HG02870 (cell line): ENCODE measurements around the gene USP2.
"Not testable (repeated sequence)": the region's sequence is repeated elsewhere in the genome, so short reads cannot be mapped to it uniquely, and the experiment has no call there.

Experiments used
- ATAC-seq: cut with Tn5 transposase; IDR thresholded peaks from one replicate; pipeline ENCODE4 v1.9.1; 2021; ENCODE audit warnings: mild to moderate bottlenecking, moderate library complexity; ENCODE audit not compliant: unreplicated experiment

The USP2 gene

DNA sequence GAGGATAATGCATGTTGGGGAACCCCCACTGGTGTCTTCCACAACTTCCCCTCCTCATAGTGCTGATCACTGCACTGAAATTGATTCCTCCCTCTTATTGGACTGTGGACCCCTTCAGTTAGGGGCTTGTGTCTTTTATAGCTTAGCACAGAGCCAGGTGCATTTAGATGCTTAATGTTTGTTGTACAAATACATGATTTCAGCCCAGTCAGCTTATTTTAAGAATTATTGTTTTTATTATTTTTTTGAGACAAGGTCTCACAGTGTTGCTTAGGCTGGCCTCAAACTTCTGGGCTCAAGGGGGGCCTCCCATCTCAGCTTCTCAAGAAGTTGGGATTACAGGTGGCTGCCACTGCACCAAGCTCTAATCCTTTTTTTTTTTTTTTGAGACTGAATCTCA lies 33.2 kb upstream of the USP2 start:
- no peak for ATAC-seq

DNA sequence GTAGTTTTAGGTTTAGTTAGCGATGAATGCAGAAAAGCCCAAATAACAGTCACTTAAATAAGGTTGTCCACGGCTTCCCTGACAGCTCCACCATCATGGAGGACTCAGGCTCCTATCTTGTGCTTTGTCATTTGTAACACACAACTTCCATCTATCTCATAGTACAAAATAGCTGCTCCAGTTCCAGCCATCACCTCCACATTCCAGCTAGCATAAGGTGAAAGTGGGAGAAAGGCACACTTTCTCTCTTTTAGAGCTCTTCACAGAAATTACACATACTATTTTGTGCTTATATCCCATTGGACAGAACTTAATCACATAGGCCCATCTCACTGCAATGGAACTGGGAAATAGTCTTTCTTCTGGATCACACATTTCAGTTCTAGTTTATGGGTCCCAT lies 32.8 kb upstream of the USP2 start:
- no peak for ATAC-seq

DNA sequence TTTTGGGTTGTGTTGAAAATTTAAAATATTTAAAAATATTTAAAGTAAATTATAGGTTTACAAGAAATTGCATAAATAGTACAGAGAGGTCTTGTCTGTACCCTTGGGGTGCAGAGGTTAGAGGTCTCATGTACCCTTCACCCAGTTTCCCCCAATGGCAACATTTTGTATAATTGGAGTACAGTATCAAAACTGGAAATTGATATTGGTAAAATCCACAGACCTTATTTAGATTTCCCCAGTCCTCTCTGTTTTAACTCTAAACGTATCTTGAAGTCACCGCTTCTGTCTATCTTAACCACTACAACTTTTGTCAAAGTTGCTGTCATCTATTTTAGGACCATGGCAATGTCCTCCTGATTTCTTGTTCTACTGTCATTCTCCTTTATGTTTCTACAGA lies 30.6 kb upstream of the USP2 start:
- ATAC-seq: no peak

DNA sequence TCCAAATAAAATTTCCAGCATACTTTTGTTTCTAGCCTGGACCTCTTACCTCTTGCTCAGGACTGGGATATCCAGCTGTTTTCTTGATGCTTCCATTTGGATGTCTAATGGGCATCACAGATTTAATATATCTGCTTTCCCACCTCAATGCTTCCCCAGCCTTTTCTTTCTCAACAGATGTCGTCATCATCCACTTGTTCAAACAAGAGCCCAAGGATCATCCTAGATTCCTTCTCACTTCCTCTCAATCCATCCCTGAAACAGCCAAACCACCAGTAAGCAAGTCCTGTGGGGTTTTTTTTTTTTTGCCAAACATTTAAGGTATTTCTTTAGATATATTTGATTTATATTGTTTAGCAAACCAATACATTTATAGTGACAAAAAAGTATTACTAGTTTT lies 29.0 kb upstream of the USP2 start:
- no peak for ATAC-seq

DNA sequence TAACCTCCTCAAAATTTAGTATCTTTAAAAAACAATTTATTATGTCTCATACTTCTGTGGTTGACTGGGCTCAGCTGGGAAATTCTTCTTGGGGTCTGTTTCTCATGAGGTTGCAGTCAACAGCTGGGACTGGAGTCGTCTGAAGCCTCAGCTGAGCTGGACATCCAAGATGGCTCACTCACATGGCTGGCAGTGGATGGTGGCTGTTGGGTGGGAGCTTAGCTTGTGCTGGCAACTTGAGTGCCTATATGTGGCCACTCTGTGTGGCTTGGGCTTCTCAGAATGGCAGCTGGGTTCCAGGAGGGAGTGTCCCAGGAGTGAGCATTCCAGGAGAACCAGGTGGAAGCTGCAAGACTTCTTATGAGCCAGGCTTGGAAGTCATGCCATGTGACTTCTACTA lies 28.2 kb upstream of the USP2 start:
- ATAC-seq: no peak

DNA sequence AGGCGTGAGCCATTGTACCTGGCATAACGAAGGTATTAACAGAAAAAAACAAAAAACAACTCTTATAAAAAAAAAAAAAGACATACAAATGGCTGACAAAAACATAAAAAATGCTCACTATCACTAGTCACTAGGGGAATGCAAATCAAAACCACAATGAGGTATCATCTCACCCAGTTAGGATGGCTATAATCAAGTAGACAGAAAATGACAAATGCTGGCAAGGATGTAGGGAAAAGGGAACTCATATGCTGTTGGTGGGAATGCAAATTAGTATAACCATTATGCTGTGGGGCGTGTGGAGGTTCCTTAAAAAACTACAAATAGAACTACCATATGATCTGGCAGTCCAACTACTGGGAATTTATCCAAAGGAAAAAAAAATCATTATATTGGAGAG lies 24.5 kb upstream of the USP2 start:
- no peak for ATAC-seq

DNA sequence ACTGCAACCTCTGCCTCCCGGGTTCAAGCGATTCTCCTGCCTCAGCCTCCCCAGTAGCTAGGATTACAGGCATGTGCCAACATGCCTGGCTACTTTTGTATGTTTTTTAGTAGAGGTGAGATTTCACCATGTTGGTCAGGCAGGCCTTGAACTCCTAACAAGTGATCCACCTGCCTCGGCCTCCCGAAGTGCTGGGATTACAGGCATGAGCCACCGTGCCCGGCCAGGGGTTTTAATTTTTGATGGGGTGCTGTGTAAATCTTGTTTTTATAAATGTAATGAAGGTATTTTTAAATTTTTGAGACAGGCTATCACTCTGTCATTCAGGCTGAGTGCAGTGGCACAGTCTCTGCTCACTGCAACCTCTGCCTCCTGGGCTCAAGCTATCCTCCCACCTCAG lies 24.0 kb upstream of the USP2 start:
- not testable (repeated sequence) for ATAC-seq

DNA sequence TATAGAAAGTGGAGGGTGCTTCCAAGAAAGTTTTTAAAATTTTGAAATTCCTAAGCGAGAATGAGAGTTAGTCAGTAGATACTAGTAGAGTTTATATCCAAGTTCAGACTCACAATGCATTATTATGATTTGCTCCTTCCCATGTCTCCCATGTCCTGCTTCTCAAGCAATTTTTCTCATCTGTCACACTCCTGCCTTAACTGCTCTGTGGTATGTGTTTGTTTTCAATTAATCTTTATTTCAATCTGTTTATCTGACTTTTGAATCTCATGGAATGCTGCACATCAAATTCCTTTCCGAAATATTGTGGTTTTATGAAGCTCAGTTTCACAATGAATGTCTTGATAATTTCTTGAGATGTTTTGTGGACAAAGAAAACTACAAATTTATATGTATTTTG lies 23.4 kb upstream of the USP2 start:
- no peak for ATAC-seq

DNA sequence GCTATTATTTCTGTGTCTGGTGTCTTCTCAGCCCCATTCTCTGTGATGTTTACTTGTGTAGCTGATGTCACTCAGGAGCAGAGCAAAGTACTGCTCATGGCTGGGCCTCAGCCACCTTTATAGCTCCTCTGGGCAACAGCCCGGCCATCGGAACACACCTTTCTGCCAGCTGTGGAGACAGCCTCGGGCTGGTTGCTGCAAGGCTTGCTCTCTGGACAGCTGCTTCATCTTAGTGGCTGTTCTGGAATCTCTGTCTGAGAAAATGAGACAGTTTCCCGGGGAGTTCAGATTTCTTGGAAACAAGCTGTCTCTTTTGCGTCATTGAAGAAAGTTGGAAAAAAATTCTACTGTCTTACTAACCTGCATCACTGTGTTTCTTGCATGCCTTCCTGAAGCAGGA lies 21.5 kb upstream of the USP2 start:
- ATAC-seq: no peak

DNA sequence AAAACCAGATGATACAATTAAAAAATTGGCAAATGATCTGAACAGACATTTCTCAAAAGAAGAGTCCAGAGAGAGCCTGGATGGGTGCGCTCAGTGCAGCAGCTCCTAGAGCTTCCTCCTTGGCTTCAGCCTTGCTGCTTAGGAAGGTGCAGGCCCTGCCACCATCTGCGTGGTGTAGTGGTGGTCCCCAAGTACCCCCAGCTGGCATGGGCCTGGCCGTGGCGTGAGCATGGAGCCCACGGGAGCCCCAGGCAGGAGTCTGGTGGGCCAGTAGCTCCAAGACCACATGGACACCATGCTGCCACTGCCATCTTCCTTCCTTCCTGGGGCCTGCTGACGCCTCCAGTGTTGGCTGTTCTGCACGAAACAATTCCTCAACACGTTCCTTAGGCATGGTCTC lies 21.0 kb upstream of the USP2 start:
- no peak for ATAC-seq

DNA sequence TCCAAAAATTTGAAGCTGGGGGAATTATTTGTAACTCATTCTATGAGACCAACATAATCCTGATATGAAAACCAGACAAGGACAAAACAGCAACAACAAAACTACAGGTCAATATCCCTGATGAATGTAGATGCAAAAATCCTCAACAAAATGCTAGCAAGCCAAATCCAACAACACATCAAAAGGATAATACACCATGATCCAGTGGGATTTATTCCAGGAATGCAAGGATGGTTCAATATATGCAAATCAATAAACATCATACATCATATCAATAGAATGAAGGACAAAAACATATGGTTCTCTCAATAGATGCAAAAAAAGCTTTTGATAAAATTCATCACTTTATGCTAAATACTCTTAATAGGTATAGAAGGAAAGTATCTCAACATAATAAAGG lies 19.4 kb upstream of the USP2 start:
- no peak for ATAC-seq

DNA sequence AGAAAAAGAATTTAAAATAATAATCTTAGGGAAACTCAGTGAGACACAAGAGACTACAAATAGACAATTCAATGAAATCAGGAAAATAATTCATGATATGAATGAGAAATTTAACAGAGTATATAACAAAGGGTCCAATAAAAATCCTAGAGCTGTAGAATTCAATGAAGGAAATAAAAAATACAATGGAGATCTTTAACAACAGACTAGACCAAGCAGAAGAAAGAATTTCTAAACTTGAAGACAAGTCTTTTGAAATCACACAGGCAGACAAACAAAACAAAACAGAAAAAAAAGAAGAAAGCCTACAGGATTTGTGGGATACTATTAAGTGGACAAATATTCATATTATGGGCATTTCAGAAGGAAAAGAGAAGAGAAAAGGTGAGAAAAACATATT lies 16.2 kb upstream of the USP2 start:
- ATAC-seq: no peak

DNA sequence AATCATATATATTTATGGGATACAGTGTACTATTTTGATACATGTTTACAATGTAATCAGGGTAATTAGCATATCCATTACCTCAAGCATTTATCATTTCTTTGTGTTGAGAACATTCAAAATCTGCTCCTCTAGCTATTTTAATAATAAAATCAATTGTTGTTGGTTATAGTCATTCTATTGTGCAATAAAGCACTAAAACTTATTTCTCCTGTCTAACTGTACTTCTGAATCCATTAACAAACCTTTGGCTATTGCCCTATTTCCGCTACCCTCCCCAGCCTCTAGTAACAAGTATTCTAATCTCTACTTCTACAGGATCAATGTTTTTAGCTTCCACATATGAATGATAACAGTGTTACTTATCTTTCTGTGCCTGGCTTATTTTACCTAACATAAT lies 15.3 kb upstream of the USP2 start:
- ATAC-seq: no peak

DNA sequence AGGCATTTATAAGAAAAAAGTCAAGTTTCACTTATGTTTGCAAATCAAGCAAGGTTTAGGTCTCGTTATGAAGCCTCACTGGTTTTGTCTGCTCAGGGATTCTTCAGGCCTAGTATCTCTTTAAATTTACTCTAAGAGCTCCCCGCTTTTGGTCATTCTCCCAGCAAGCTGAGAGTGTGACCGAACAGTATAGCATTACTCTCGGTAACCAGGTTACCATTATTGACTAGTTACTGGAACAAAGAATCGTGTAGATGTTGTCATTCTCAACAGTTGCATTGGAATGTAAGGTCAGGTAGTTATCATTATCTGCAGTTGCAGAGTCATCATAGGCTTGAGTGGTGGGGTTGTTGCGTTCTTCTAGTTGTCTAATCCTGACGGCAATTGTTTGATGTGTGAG lies 9.8 kb upstream of the USP2 start:
- no peak for ATAC-seq

DNA sequence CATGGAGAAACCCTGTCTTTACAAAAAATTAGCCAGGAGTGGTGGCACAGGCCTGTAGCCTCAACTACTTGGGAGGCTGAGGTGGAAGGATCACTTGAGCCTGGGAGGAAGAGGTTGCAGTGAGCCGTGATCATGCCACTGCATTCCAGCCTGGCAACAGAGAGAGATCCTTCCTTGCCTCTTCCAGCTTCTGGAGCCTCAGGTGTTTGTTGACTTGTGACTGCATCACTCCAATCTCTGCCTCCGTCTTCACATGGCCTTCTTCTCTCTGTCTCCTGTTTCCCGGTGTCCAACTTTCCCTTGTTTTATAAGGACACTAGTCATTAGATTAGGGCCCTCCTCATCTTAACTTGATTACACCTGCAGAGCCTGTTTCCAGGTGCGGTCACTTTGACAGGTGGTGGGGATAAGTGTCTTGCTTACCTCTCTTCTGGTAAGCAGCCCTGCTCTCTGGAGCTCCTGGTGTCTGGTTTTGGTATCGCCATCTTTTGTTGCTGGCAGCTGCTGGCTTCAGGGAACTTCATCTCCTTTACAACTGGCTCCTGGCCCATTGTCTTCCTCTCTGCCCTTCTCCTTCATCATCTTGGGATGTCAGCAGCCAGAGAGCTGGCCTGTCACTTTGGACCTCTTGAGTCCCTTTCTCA lies 8.2 kb upstream of the USP2 start:
- no peak for ATAC-seq

DNA sequence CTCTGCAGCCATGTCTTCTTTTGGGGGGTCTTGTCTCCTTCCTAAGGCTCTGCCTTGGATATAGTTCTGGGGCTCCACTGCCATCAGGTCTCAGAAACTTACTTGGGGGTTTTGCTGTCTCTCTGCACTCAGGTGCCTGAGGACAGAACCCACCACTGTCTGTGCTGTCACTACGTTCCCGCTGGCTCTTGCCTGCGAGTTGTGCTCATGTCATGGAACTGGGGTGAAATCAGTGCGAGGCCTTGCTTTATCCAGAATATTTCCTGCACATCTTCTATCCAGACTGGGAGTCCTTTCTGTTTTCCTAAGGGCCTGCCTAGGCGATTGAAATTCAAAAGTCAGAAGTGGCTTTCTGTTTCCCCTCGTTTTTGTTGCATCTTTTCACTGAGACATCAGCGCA lies 6.6 kb upstream of the USP2 start:
- ATAC-seq: no peak

DNA sequence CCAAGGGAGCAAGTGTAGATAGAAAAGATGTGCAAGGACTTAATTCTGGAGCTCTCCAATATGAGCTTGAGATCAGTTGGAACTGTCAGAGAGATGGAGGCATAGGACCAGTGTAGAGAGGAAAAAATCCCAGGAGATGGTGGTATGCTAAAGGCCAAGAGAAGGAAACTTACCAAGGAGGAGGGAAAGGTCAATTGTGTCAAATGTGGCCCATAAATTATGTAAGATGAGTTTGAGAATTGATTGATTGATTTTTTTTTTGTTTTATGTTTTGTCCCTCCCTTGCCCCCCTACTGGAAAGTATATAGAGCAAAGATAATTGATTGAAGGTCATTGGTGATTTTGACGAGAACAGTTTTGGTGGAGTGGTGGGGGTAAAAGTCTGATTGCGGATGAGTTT lies 2.8 kb upstream of the USP2 start:
- no peak for ATAC-seq

DNA sequence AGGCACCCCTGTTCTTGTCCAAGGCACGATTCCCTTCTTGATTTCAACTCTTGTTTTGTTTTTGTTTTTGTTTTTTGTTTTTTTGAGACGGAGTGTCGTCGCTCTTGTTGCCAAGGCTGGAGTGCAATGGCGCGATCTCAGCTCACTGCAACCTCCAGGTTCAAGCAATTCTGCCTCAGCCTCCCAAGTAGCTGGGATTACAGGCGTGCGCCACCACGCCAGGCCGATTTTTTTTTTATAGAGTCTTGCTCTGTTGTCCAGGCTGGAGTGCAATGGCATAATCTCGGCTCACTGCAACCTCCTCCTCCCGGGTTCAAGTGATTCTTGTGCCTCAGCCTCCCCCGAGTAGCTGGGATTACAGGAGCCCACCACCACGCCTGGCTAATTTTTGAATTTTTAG lies 1.0 kb upstream of the USP2 start:
- not testable (repeated sequence) for ATAC-seq

DNA sequence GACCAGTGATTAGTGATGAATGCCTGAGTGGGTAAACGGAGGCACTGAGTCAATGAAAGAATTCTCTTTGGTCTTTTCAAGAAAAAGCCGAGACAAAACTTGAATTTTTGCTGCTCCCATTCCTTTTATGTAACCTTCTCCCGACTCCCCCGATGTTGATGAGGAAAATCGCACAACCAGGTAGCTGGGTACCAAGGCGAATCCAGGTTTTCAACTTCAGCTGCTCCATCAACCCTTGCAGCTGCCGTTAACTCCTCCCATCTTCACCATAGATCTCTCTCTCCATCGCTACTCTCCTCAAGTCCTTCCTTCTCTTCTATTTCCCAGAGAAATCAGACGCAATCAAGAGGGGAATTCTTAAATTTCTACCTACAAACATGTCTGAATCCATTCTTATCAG lies 611 bp upstream of the USP2 start:
- ATAC-seq: no peak

DNA sequence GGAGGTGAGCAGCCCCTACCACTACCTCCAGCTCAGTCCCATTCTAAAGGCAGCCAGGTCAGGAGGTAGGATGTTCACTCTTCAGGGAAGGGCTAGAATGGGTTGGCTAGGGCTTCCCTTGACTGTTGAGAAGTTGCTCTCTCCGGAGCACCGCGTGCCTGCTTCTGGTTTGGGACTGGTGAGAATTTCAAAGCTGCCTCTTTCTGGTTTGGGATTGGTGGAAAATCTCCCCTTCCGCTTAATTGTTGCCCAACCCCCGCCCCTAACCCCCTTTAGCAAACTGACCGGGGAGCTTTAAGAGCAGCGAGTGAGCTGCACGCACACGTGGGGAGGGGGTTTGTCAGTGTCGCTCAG lies 686 bp downstream of the USP2 start:
- ATAC-seq: no peak

DNA sequence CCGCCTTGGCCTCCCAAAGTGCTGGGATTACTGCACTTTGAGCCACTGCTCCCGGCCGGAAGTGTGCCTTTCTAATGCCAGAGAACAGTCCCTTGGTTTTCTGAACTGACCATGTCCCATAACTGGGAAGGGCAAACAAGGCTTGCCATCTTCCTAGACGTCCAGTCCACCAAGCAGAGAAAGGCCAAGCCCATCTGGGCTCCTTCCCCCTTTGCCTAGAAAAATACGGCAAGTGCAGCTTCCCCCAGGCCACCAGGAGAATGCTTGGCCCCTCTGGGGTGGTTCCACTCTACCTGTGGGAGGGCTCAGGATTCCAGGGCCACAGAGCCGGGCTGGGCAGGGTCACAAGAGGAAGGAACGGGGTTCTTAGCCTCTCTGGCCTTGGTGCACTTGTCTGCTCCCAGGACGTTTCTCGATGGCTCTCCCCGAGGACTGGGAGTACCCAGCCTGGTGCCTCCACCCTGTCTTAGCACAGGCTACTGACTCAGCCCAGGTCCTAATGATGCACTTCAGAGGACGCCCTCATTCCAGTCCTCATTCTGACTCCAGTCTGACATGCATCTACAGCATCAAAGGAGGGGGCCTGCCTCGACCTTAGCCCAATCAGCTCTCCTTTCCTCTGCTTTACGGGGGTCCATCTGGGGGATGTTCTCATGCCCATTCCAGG lies 1.2 kb downstream of the USP2 start:
- no peak for ATAC-seq

DNA sequence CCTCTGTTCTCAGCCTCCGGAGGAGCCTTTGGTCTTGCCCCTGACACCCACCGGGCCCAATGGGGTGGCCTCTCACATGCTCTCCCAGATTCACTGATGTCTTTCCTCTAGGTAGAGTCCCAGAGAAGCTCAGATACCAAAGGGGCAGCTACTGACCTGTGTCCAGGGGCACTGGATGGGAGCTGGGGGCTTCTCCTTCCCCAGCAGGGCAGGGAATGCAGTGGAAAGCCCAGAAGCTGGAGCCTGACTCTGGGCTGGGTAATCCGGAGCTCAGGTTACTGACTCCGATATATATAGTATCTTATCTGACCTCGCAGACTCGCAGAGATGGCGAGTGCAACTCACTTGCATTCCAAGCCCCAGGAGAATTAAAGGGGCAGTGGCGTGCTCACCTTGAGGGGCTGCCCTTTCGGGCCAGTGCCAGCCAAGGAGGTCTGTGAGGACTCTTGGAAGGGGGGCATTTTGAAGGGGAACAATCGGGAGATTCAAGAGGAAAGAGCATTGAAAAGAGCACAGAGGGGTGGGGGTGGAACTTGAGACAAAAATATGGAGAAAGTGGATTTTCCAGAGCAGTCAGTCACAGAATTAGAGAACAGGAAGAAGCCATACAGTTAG lies 2.5 kb downstream of the USP2 start:
- no peak for ATAC-seq
